K562 (cell line): ENCODE data around the gene CRABP1. TPM values are rescaled to one million over a fixed set of nuclear protein-coding genes. Genes with fewer than 3 reads are reported as not detected.

Source experiments
- ATAC-seq: fragments of 200-7000 bp; cut with Tn5 transposase; 3 replicates; pipeline ENCODE4 v1.9.1; 2020; ENCODE audit warnings: moderate library complexity
- BruUV-seq: library from RNA; stranded (reverse); fragments of 400-500 nt; replicated peaks from 2 replicates; lab custom pipeline; 2021; lab: Mats Ljungman, UMichigan
- CTCF ChIA-PET: fragments of 300-600 bp; formaldehyde crosslinking; extraction: SDS; loops from one replicate; lab custom pipeline; 2021; ENCODE audit warnings: low intra/inter-chr PET ratio; lab: Yijun Ruan, JAX
- POLR2A ChIA-PET: fragments of 300-600, 350-650 bp; sonication (Branson Sonifier 250); formaldehyde crosslinking; extraction: SDS; loops from one replicate; lab custom pipeline; 2021; ENCODE audit warnings: antibody characterized with exemption, inconsistent platforms; lab: Yijun Ruan, JAX
- DNase-seq, 4 experiments: peaks; one replicate each; pipeline versions ENCODE4 v3.0.0 to v3.0.0-alpha.2; 2011 to 2018; ENCODE audit warnings: low spot score in 3 of 4, mixed read lengths in 3 of 4; ENCODE audit errors: extremely low read depth in 1 of 4
- FAIRE-seq: peaks from 2 replicates; lab custom pipeline; 2011; peaks lifted over from hg19 to GRCh38; lab: Jason Lieb, UNC
- H2AFZ ChIP-seq: 2 replicates; pipeline ENCODE4 v1.6.0; 2011; ENCODE audit warnings: low read depth, low read length, control low read depth, inconsistent platforms
- H3K27ac ChIP-seq: fragments of 200-600 bp; 3 replicates; pipeline ENCODE4 v1.8.0; 2011; ENCODE audit warnings: low read depth, mild to moderate bottlenecking, control low read depth, inconsistent platforms, low read length, moderate library complexity, mixed read lengths; ENCODE audit errors: extremely low read depth
- H3K27me3 ChIP-seq, 2 experiments: fragments of 300-600 bp in 1 of 2; 2 replicates in 1 of 2; 3 replicates in 1 of 2; pipeline versions ENCODE4 v1.6.0 to v1.8.0; 2011; ENCODE audit warnings: inconsistent platforms in 2 of 2, low read length in 2 of 2, mild to moderate bottlenecking in 1 of 2, mixed read lengths in 1 of 2, moderate library complexity in 1 of 2; ENCODE audit not compliant: control insufficient read depth in 2 of 2, insufficient read depth in 2 of 2
- H3K36me3 ChIP-seq: fragments of 300-600 bp; 3 replicates; pipeline ENCODE4 v1.8.0; 2011; ENCODE audit warnings: mild to moderate bottlenecking, low read length, inconsistent platforms; ENCODE audit not compliant: control insufficient read depth, insufficient read depth
- H3K4me1 ChIP-seq, 2 experiments: fragments of 200-600 bp in 1 of 2; replicated peaks in 1 of 2; 2 replicates in 1 of 2; 3 replicates in 1 of 2; pipeline versions ENCODE4 v1.5.1 to v1.8.0; 2011; ENCODE audit warnings: inconsistent platforms in 2 of 2, low read length in 2 of 2, mild to moderate bottlenecking in 1 of 2, mixed read lengths in 1 of 2, moderate library complexity in 1 of 2; ENCODE audit not compliant: control insufficient read depth in 2 of 2, insufficient read depth in 2 of 2
- H3K4me2 ChIP-seq: 2 replicates; pipeline ENCODE4 v1.6.1; 2011; ENCODE audit warnings: low read length, control low read depth, inconsistent platforms, mixed read lengths; ENCODE audit not compliant: insufficient read depth
- H3K4me3 ChIP-seq: fragments of 200-600 bp; sonication (generic), shearing (Covaris generic); 2 replicates; pipeline ENCODE4 v1.5.1; 2016; ENCODE audit warnings: control low read depth, inconsistent platforms
- H3K79me2 ChIP-seq: fragments of 200-600 bp; 3 replicates; pipeline ENCODE4 v1.8.0; 2011; ENCODE audit warnings: low read length, inconsistent platforms; ENCODE audit not compliant: control insufficient read depth, insufficient read depth
- H3K9ac ChIP-seq, 2 experiments: 2 replicates each; pipeline versions ENCODE4 v1.6.0 to v1.6.1; 2011; ENCODE audit warnings: low read depth in 2 of 2, low read length in 2 of 2, control low read depth in 1 of 2, inconsistent platforms in 1 of 2, mild to moderate bottlenecking in 1 of 2, mixed read lengths in 1 of 2; ENCODE audit not compliant: insufficient read depth in 1 of 2
- H3K9me1 ChIP-seq: one replicate; pipeline ENCODE4 v1.6.0; 2011; ENCODE audit warnings: inconsistent platforms, mild to moderate bottlenecking, low read length, moderate library complexity; ENCODE audit not compliant: control insufficient read depth, insufficient read depth
- H3K9me3 ChIP-seq: replicated peaks from 2 replicates; pipeline ENCODE4 v1.5.1; 2011; ENCODE audit warnings: low read depth, low read length, inconsistent platforms; ENCODE audit not compliant: control insufficient read depth, insufficient read depth
- H4K20me1 ChIP-seq: replicated peaks from 2 replicates; pipeline ENCODE4 v1.6.1; 2011; ENCODE audit warnings: low read length, inconsistent platforms, mixed read lengths; ENCODE audit not compliant: control insufficient read depth, insufficient read depth
- ATF4 ChIP-seq: fragments of 450-650 bp; formaldehyde crosslinking; IDR thresholded peaks from 2 replicates; pipeline ENCODE4 v1.4.0; 2022; ENCODE audit warnings: mild to moderate bottlenecking, moderate library complexity
- MBD1 ChIP-seq: fragments of 250-450 bp; sonication (Bioruptor Pico); IDR thresholded peaks from 2 replicates; pipeline ENCODE4 v1.8.0; 2022; ENCODE audit warnings: inconsistent platforms
- REST ChIP-seq, 2 experiments: fragments of 450-650 bp; formaldehyde crosslinking in 1 of 2; IDR thresholded peaks; 2 replicates each; pipeline versions ENCODE4 v1.4.0 to v1.6.1; 2014 to 2020; ENCODE audit warnings: mild to moderate bottlenecking in 2 of 2, borderline replicate concordance in 1 of 2, low read depth in 1 of 2
- WGBS: fragments of 100-300 bp; shearing (Covaris generic); methylation state at CpG from one replicate; pipeline ENCODE4 v1.1.6; 2016; ENCODE audit warnings: low coverage, mixed read lengths; ENCODE audit not compliant: insufficient coverage; ENCODE audit errors: missing lambda C conversion rate; 5-methylcytosine and 5-hydroxymethylcytosine counted together
- in situ Hi-C: fragments of 300-500 bp; cut with MboI; formaldehyde crosslinking; loops from 4 replicates; pipeline ENCODE4 v1.15.0; 2018; ENCODE audit warnings: inconsistent platforms, mixed read lengths
- intact Hi-C: fragments of 100-400 bp; cut with micrococcal nuclease; formaldehyde crosslinking; loops from 2 replicates; pipeline ENCODE4 v1.14.2; 2022
- polyA plus RNA-seq, 8 experiments: library from polyadenylated mRNA; depleted of rRNA in 4 of 8; stranded (reverse) in 5 of 8; unstranded in 3 of 8; fragments of >200 nt; fragmentation: Nextera tagmentation in 2 of 8; fragmentation: Illumina TruSeq in 1 of 8; extraction: Ambion mirVana in 2 of 8; extraction: Trizol in 1 of 8; gene quantifications; 2 replicates each; pipeline versions ENCODE4 v1.2.1 to v1.2.3, GENCODE V29; 2011 to 2014; ENCODE audit warnings: inconsistent platforms in 1 of 8, missing spikeins in 1 of 8
- total RNA-seq, 7 experiments: library from RNA; depleted of rRNA in 6 of 7; stranded (reverse); fragments of >200 nt in 6 of 7; fragmentation: Illumina TruSeq in 2 of 7; extraction: Trizol in 2 of 7; gene quantifications; 2 replicates each; pipeline versions ENCODE4 v1.2.1 to v1.2.3, GENCODE V29; 2011 to 2021; ENCODE audit warnings: low replicate concordance in 1 of 7

The CRABP1 gene
- total and polyA plus RNA-seq, 9 of the 15 experiments (the other 6 are each of a cell fraction or from before 2014, with no cell fraction given), result 0.60 TPM; not detected in 8

- intact Hi-C loops, result no loop called here
- Histone ChIP-seq H3K4me3 (no peak overlapping the region), H3K4me1 (no peaks in the 10 kb centered on the region), H3K9me1 (no peaks in the 10 kb centered on the region), H4K20me1 (no peaks in the 10 kb centered on the region), H3K9ac (no peak overlapping the region), H3K9me3 (no peaks in the 10 kb centered on the region), H2AFZ (no peak overlapping the region), H3K4me2 (no peak overlapping the region), H3K36me3 (no peaks in the 10 kb centered on the region), H3K27ac (no peak overlapping the region), H3K79me2 (no peaks in the 10 kb centered on the region), H3K27me3 (peaks cover 39 to 40% of the 10 kb centered on the region in 2 experiments; a peak in 4 of 5 replicates)
- in situ Hi-C loops, result no loop called here
- TF ChIP-seq MBD1 (CRISPR knock-in tag), result no peak
- TF ChIP-seq REST (IDR thresholded peaks at IDR 0.05; ENCODE audit: borderline replicate concordance), result peak; percentile 29; the same call in 1 of the 2 replicates
- TF ChIP-seq REST (CRISPR knock-in tag; IDR thresholded peaks at IDR 0.05; ENCODE audit: low read depth), result no peak
- TF ChIP-seq ATF4 (CRISPR knock-in tag), result no peak
- BruUV-seq, result no TSS peak
- FAIRE-seq (no peak), DNase-seq (no peak), ATAC-seq (no peak)
- POLR2A ChIA-PET, result interaction anchor here (0.6 to 1.1 kb wide), 5 partner anchors 15 to 693 kb away, joined by 3 to 5 read pairs (median 3); no protein-coding TSS in a partner anchor
- WGBS, result 6% methylated on average over 16 of the region's 17 CpGs
- CTCF ChIA-PET, result no interaction called here
Observed at GRCh38 chr15:78347586-78348543, 7.7 kb downstream of the CRABP1 start.
